K562 (cell line): ENCODE results near the gene ANXA9. TPM values are rescaled to one million over a fixed set of nuclear protein-coding genes. Genes with fewer than 3 reads are reported as not detected.

ENCODE experiments used
- ATAC-seq: fragments of 200-7000 bp; cut with Tn5 transposase; 3 replicates; pipeline ENCODE4 v1.9.1; 2020; ENCODE audit warnings: moderate library complexity
- BruUV-seq: library from RNA; stranded (reverse); fragments of 400-500 nt; replicated peaks from 2 replicates; lab custom pipeline; 2021; lab: Mats Ljungman, UMichigan
- CTCF ChIA-PET: fragments of 300-600 bp; formaldehyde crosslinking; extraction: SDS; loops from one replicate; lab custom pipeline; 2021; ENCODE audit warnings: low intra/inter-chr PET ratio; lab: Yijun Ruan, JAX
- POLR2A ChIA-PET: fragments of 300-600, 350-650 bp; sonication (Branson Sonifier 250); formaldehyde crosslinking; extraction: SDS; loops from one replicate; lab custom pipeline; 2021; ENCODE audit warnings: antibody characterized with exemption, inconsistent platforms; lab: Yijun Ruan, JAX
- DNase-seq, 4 experiments: peaks; one replicate each; pipeline versions ENCODE4 v3.0.0 to v3.0.0-alpha.2; 2011 to 2018; ENCODE audit warnings: low spot score in 3 of 4, mixed read lengths in 3 of 4; ENCODE audit errors: extremely low read depth in 1 of 4
- FAIRE-seq: peaks from 2 replicates; lab custom pipeline; 2011; peaks lifted over from hg19 to GRCh38; lab: Jason Lieb, UNC
- H2AFZ ChIP-seq: 2 replicates; pipeline ENCODE4 v1.6.0; 2011; ENCODE audit warnings: low read depth, low read length, control low read depth, inconsistent platforms
- H3K27ac ChIP-seq: fragments of 200-600 bp; 3 replicates; pipeline ENCODE4 v1.8.0; 2011; ENCODE audit warnings: low read depth, mild to moderate bottlenecking, control low read depth, inconsistent platforms, low read length, moderate library complexity, mixed read lengths; ENCODE audit errors: extremely low read depth
- H3K27me3 ChIP-seq, 2 experiments: fragments of 300-600 bp in 1 of 2; 2 replicates in 1 of 2; 3 replicates in 1 of 2; pipeline versions ENCODE4 v1.6.0 to v1.8.0; 2011; ENCODE audit warnings: inconsistent platforms in 2 of 2, low read length in 2 of 2, mild to moderate bottlenecking in 1 of 2, mixed read lengths in 1 of 2, moderate library complexity in 1 of 2; ENCODE audit not compliant: control insufficient read depth in 2 of 2, insufficient read depth in 2 of 2
- H3K36me3 ChIP-seq: fragments of 300-600 bp; 3 replicates; pipeline ENCODE4 v1.8.0; 2011; ENCODE audit warnings: mild to moderate bottlenecking, low read length, inconsistent platforms; ENCODE audit not compliant: control insufficient read depth, insufficient read depth
- H3K4me1 ChIP-seq, 2 experiments: fragments of 200-600 bp in 1 of 2; replicated peaks in 1 of 2; 2 replicates in 1 of 2; 3 replicates in 1 of 2; pipeline versions ENCODE4 v1.5.1 to v1.8.0; 2011; ENCODE audit warnings: inconsistent platforms in 2 of 2, low read length in 2 of 2, mild to moderate bottlenecking in 1 of 2, mixed read lengths in 1 of 2, moderate library complexity in 1 of 2; ENCODE audit not compliant: control insufficient read depth in 2 of 2, insufficient read depth in 2 of 2
- H3K4me2 ChIP-seq: 2 replicates; pipeline ENCODE4 v1.6.1; 2011; ENCODE audit warnings: low read length, control low read depth, inconsistent platforms, mixed read lengths; ENCODE audit not compliant: insufficient read depth
- H3K4me3 ChIP-seq: fragments of 200-600 bp; sonication (generic), shearing (Covaris generic); 2 replicates; pipeline ENCODE4 v1.5.1; 2016; ENCODE audit warnings: control low read depth, inconsistent platforms
- H3K79me2 ChIP-seq: fragments of 200-600 bp; 3 replicates; pipeline ENCODE4 v1.8.0; 2011; ENCODE audit warnings: low read length, inconsistent platforms; ENCODE audit not compliant: control insufficient read depth, insufficient read depth
- H3K9ac ChIP-seq, 2 experiments: 2 replicates each; pipeline versions ENCODE4 v1.6.0 to v1.6.1; 2011; ENCODE audit warnings: low read depth in 2 of 2, low read length in 2 of 2, control low read depth in 1 of 2, inconsistent platforms in 1 of 2, mild to moderate bottlenecking in 1 of 2, mixed read lengths in 1 of 2; ENCODE audit not compliant: insufficient read depth in 1 of 2
- H3K9me1 ChIP-seq: one replicate; pipeline ENCODE4 v1.6.0; 2011; ENCODE audit warnings: inconsistent platforms, mild to moderate bottlenecking, low read length, moderate library complexity; ENCODE audit not compliant: control insufficient read depth, insufficient read depth
- H3K9me3 ChIP-seq: replicated peaks from 2 replicates; pipeline ENCODE4 v1.5.1; 2011; ENCODE audit warnings: low read depth, low read length, inconsistent platforms; ENCODE audit not compliant: control insufficient read depth, insufficient read depth
- H4K20me1 ChIP-seq: replicated peaks from 2 replicates; pipeline ENCODE4 v1.6.1; 2011; ENCODE audit warnings: low read length, inconsistent platforms, mixed read lengths; ENCODE audit not compliant: control insufficient read depth, insufficient read depth
- AFF1 ChIP-seq, 2 experiments: fragments of 450-650 bp; IDR thresholded peaks; 2 replicates each; pipeline ENCODE4 v1.6.1; 2018; ENCODE audit warnings: mild to moderate bottlenecking in 2 of 2, low read depth in 1 of 2; ENCODE audit not compliant: partially characterized antibody in 2 of 2
- GTF2E2 ChIP-seq: fragments of 200-800 bp; sonication (Bioruptor generic); IDR thresholded peaks from 2 replicates; pipeline ENCODE4 v1.6.1; 2016; ENCODE audit warnings: missing genetic modification characterization, missing compliant biosample characterization
- PHF21A ChIP-seq: fragments of 450-650 bp; IDR thresholded peaks from 2 replicates; pipeline ENCODE4 v1.6.1; 2017; ENCODE audit warnings: low read depth, borderline replicate concordance
- PKNOX1 ChIP-seq: fragments of 450-650 bp; IDR thresholded peaks from 2 replicates; pipeline ENCODE4 v1.6.1; 2016
- SIN3B ChIP-seq: fragments of 450-650 bp; IDR thresholded peaks from 2 replicates; pipeline ENCODE4 v1.6.1; 2017; ENCODE audit warnings: low read depth, mild to moderate bottlenecking, moderate library complexity
- SMAD4 ChIP-seq: fragments of 250-450 bp; sonication (Bioruptor Pico); conservative IDR thresholded peaks from 2 replicates; pipeline ENCODE4 v1.8.0; 2021; ENCODE audit warnings: inconsistent platforms, mild to moderate bottlenecking, moderate library complexity
- TEAD1 ChIP-seq, 2 experiments: fragments of 450-650 bp in 1 of 2; sonication (generic) in 1 of 2; formaldehyde crosslinking; IDR thresholded peaks; 2 replicates each; pipeline versions ENCODE4 v1.4.0 to v1.8.0; 2020 to 2022; ENCODE audit warnings: mild to moderate bottlenecking in 2 of 2, missing genetic modification reagents in 1 of 2
- TEAD2 ChIP-seq: fragments of 450-650 bp; IDR thresholded peaks from 2 replicates; pipeline ENCODE4 v1.6.1; 2016; ENCODE audit warnings: missing genetic modification characterization, control low read depth, missing compliant biosample characterization
- ZEB2 ChIP-seq: fragments of 450-650 bp; IDR thresholded peaks from 2 replicates; pipeline ENCODE4 v1.6.1; 2016
- WGBS: fragments of 100-300 bp; shearing (Covaris generic); methylation state at CpG from one replicate; pipeline ENCODE4 v1.1.6; 2016; ENCODE audit warnings: low coverage, mixed read lengths; ENCODE audit not compliant: insufficient coverage; ENCODE audit errors: missing lambda C conversion rate; 5-methylcytosine and 5-hydroxymethylcytosine counted together
- in situ Hi-C: fragments of 300-500 bp; cut with MboI; formaldehyde crosslinking; loops from 4 replicates; pipeline ENCODE4 v1.15.0; 2018; ENCODE audit warnings: inconsistent platforms, mixed read lengths
- intact Hi-C: fragments of 100-400 bp; cut with micrococcal nuclease; formaldehyde crosslinking; loops from 2 replicates; pipeline ENCODE4 v1.14.2; 2022
- polyA plus RNA-seq, 8 experiments: library from polyadenylated mRNA; depleted of rRNA in 4 of 8; stranded (reverse) in 5 of 8; unstranded in 3 of 8; fragments of >200 nt; fragmentation: Nextera tagmentation in 2 of 8; fragmentation: Illumina TruSeq in 1 of 8; extraction: Ambion mirVana in 2 of 8; extraction: Trizol in 1 of 8; gene quantifications; 2 replicates each; pipeline versions ENCODE4 v1.2.1 to v1.2.3, GENCODE V29; 2011 to 2014; ENCODE audit warnings: inconsistent platforms in 1 of 8, missing spikeins in 1 of 8
- total RNA-seq, 7 experiments: library from RNA; depleted of rRNA in 6 of 7; stranded (reverse); fragments of >200 nt in 6 of 7; fragmentation: Illumina TruSeq in 2 of 7; extraction: Trizol in 2 of 7; gene quantifications; 2 replicates each; pipeline versions ENCODE4 v1.2.1 to v1.2.3, GENCODE V29; 2011 to 2021; ENCODE audit warnings: low replicate concordance in 1 of 7
- TF ChIP-seq, protein P1 (sequence below): sonication (generic); formaldehyde crosslinking; IDR thresholded peaks from 2 replicates; pipeline ENCODE4 v1.8.0; 2023; ENCODE audit warnings: mild to moderate bottlenecking, missing genetic modification reagents
- TF ChIP-seq, protein P2 (sequence below): fragments of 450-650 bp; IDR thresholded peaks from 2 replicates; pipeline ENCODE4 v1.7.0; 2016; ENCODE audit warnings: borderline replicate concordance

The ANXA9 gene
- total and polyA plus RNA-seq, 9 of the 15 experiments (the other 6 are each of a cell fraction or from before 2014, with no cell fraction given) = 0.24 to 1.6 (median 0.57) TPM

- Histone ChIP-seq H3K9me1 (no peaks in the 10 kb centered on the region), H3K4me1 (peaks cover 33 to 42% of the 10 kb centered on the region in 2 experiments), H4K20me1 (no peaks in the 10 kb centered on the region), H3K4me2 (peak overlapping the region; percentile 100), H3K9ac (peak overlapping the region; percentile 57 to 88; a peak in 3 of 4 replicates), H3K9me3 (no peaks in the 10 kb centered on the region), H3K79me2 (peaks cover 49% of the 10 kb centered on the region), H3K36me3 (peaks cover 11% of the 10 kb centered on the region; the same call in 2 of the 3 replicates), H3K27ac (peak overlapping the region; percentile 75), H3K27me3 (no peaks in the 10 kb centered on the region), H3K4me3 (peak overlapping the region; percentile 87), H2AFZ (peak overlapping the region; percentile 89)
- FAIRE-seq (no peak), DNase-seq (no peak), ATAC-seq (no peak)
- ChIA-PET POLR2A (interaction anchor here (0.5 kb wide), 1 partner anchor 752 kb away, joined by 3 read pairs; no protein-coding TSS in a partner anchor), CTCF (interaction anchor here (1.9 kb wide), 1 partner anchor 28 kb away, joined by 12 read pairs; no protein-coding TSS in a partner anchor)
- BruUV-seq = no TSS peak
- in situ Hi-C loops (no loop called here), intact Hi-C loops (loop anchor here (2.0 to 5.0 kb wide), 3 partner anchors 29 to 64 kb away; partner anchors contain the start of genes CDC42SE1 and GABPB2)
- 3% methylated on average over 4 of the region's 4 CpGs for WGBS
- TF ChIP-seq PKNOX1 (peak; percentile 26; the same call in 1 of the 2 replicates), PHF21A (no peak), SIN3B (no peak), AFF1 (IDR thresholded peaks at IDR 0.05; ENCODE audit: low read depth in 1 of 2, partially characterized antibody in 2 of 2) (no peak), TEAD1 (CRISPR knock-in tag; IDR thresholded peaks at IDR 0.05) (0 out of 4 replicates have a peak, but pooled peaks have one; percentile 11 to 18), ZEB2 (peak; percentile 42; the same call in 1 of the 2 replicates), SMAD4 (CRISPR knock-in tag) (no peak), TEAD2 (0 out of 2 replicates have a peak, but pooled peaks have one; percentile 34), GTF2E2 (tag) (0 out of 2 replicates have a peak, but pooled peaks have one; percentile 5)
- TF ChIP-seq, protein P1, sequence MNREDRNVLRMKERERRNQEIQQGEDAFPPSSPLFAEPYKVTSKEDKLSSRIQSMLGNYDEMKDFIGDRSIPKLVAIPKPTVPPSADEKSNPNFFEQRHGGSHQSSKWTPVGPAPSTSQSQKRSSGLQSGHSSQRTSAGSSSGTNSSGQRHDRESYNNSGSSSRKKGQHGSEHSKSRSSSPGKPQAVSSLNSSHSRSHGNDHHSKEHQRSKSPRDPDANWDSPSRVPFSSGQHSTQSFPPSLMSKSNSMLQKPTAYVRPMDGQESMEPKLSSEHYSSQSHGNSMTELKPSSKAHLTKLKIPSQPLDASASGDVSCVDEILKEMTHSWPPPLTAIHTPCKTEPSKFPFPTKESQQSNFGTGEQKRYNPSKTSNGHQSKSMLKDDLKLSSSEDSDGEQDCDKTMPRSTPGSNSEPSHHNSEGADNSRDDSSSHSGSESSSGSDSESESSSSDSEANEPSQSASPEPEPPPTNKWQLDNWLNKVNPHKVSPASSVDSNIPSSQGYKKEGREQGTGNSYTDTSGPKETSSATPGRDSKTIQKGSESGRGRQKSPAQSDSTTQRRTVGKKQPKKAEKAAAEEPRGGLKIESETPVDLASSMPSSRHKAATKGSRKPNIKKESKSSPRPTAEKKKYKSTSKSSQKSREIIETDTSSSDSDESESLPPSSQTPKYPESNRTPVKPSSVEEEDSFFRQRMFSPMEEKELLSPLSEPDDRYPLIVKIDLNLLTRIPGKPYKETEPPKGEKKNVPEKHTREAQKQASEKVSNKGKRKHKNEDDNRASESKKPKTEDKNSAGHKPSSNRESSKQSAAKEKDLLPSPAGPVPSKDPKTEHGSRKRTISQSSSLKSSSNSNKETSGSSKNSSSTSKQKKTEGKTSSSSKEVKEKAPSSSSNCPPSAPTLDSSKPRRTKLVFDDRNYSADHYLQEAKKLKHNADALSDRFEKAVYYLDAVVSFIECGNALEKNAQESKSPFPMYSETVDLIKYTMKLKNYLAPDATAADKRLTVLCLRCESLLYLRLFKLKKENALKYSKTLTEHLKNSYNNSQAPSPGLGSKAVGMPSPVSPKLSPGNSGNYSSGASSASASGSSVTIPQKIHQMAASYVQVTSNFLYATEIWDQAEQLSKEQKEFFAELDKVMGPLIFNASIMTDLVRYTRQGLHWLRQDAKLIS (CRISPR knock-in tag) = no peak
- TF ChIP-seq, protein P2, sequence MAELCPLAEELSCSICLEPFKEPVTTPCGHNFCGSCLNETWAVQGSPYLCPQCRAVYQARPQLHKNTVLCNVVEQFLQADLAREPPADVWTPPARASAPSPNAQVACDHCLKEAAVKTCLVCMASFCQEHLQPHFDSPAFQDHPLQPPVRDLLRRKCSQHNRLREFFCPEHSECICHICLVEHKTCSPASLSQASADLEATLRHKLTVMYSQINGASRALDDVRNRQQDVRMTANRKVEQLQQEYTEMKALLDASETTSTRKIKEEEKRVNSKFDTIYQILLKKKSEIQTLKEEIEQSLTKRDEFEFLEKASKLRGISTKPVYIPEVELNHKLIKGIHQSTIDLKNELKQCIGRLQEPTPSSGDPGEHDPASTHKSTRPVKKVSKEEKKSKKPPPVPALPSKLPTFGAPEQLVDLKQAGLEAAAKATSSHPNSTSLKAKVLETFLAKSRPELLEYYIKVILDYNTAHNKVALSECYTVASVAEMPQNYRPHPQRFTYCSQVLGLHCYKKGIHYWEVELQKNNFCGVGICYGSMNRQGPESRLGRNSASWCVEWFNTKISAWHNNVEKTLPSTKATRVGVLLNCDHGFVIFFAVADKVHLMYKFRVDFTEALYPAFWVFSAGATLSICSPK = no peak
Observed at GRCh38 chr1:151007853-151008243, 25.8 kb downstream of the ANXA9 start.
